ENCODE results near the gene TFAM. TPM values are rescaled to one million over a fixed set of nuclear protein-coding genes. Genes with fewer than 3 reads are reported as not detected.

Gene TFAM
- total and polyA plus RNA-seq, 3 donors from 2014 or later: 36.3 to 65.7 (median 57.2) TPM

GRCh38 chr10:58347967-58348366 is 37.2 kb upstream of the TFAM start:
- intact Hi-C loops (cut with DNase I; ENCODE audit: low total_unique reads): no loop called here
- no peak for DNase-seq
- Histone ChIP-seq H3K9me3 (no peaks in the 10 kb centered on the region), H3K27ac (no peak overlapping the region), H3K4me1 (peaks cover 6% of the 10 kb centered on the region), H3K27me3 (no peaks in the 10 kb centered on the region), H3K36me3 (ENCODE audit: low read depth, missing control alignments) (no peaks in the 10 kb centered on the region), H3K4me3 (no peak overlapping the region)
- WGBS, 2 donors: 67 to 71% methylated on average over 1 of the region's 1 CpG
- no peak for TF ChIP-seq POLR2A (IDR thresholded peaks at IDR 0.05)
- TF ChIP-seq, protein P1, sequence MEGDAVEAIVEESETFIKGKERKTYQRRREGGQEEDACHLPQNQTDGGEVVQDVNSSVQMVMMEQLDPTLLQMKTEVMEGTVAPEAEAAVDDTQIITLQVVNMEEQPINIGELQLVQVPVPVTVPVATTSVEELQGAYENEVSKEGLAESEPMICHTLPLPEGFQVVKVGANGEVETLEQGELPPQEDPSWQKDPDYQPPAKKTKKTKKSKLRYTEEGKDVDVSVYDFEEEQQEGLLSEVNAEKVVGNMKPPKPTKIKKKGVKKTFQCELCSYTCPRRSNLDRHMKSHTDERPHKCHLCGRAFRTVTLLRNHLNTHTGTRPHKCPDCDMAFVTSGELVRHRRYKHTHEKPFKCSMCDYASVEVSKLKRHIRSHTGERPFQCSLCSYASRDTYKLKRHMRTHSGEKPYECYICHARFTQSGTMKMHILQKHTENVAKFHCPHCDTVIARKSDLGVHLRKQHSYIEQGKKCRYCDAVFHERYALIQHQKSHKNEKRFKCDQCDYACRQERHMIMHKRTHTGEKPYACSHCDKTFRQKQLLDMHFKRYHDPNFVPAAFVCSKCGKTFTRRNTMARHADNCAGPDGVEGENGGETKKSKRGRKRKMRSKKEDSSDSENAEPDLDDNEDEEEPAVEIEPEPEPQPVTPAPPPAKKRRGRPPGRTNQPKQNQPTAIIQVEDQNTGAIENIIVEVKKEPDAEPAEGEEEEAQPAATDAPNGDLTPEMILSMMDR (IDR thresholded peaks at IDR 0.05): no peak

- intact Hi-C loops (cut with DNase I; ENCODE audit: low total_unique reads): no loop called here
- no peaks in the 10 kb centered on the region for H3K9me3 ChIP-seq
- H3K27ac ChIP-seq: no peak overlapping the region
- H3K27me3 ChIP-seq: no peaks in the 10 kb centered on the region
- DNase-seq: no peak
- WGBS, 2 donors: 94 to 100% methylated on average over 2 of the region's 2 CpGs
- TF ChIP-seq POLR2A (IDR thresholded peaks at IDR 0.05): no peak
- TF ChIP-seq, protein P1 (IDR thresholded peaks at IDR 0.05): no peak
- H3K4me3 ChIP-seq: no peak overlapping the region
- H3K36me3 ChIP-seq (ENCODE audit: low read depth, missing control alignments): no peaks in the 10 kb centered on the region
- peaks cover 6% of the 10 kb centered on the region for H3K4me1 ChIP-seq
These were observed 36.6 kb upstream of the TFAM start for GRCh38 chr10:58348571-58349033.

DNA sequence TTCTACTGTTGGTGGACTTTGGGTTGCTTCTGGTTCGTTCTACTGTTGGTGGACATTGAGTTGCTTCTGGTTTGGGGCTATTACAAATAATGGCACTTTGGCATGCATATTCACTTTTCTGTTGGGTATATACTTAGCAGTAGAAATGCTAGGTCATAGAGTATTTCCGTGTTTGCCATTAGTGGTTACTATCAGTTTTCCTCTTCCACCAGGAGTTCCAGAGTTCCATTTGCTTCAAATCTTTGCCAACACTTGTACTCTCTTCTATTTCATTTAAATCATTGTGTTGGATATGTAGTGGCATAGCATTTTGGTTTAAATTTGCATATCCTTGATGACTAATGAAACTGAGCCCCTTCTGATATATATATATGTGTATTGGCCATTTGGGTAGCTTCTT is 35.2 kb upstream of the TFAM start:
- Histone ChIP-seq H3K27me3 (no peaks in the 10 kb centered on the region), H3K9me3 (no peaks in the 10 kb centered on the region), H3K36me3 (ENCODE audit: low read depth, missing control alignments) (no peaks in the 10 kb centered on the region), H3K4me1 (no peaks in the 10 kb centered on the region), H3K27ac (no peak overlapping the region), H3K4me3 (no peak overlapping the region)
- no peak for DNase-seq
- intact Hi-C loops (cut with DNase I; ENCODE audit: low total_unique reads): no loop called here
- TF ChIP-seq, protein P1 (IDR thresholded peaks at IDR 0.05): no peak
- TF ChIP-seq POLR2A (IDR thresholded peaks at IDR 0.05): no peak
- WGBS, 2 donors: 83 to 98% methylated on average over 2 of the region's 2 CpGs

- TF ChIP-seq, protein P1 (IDR thresholded peaks at IDR 0.05): no peak
- TF ChIP-seq POLR2A (IDR thresholded peaks at IDR 0.05): no peak
- Histone ChIP-seq H3K4me3 (no peak overlapping the region), H3K27me3 (no peaks in the 10 kb centered on the region), H3K9me3 (no peaks in the 10 kb centered on the region), H3K27ac (no peak overlapping the region), H3K36me3 (ENCODE audit: low read depth, missing control alignments) (no peaks in the 10 kb centered on the region), H3K4me1 (no peaks in the 10 kb centered on the region)
- intact Hi-C loops (cut with DNase I; ENCODE audit: low total_unique reads): no loop called here
- no peak for DNase-seq
- WGBS, 2 donors: 92% methylated on average over 6 of the region's 6 CpGs
These were observed 34.4 kb upstream of the TFAM start for GRCh38 chr10:58350619-58351323.
